Muscle layer of colon (tissue), 2 donors: ENCODE measurements around the gene SLC6A11.

Source experiments
- H3K27ac ChIP-seq: one replicate; pipeline ENCODE4 v1.7.0; 2013; ENCODE audit warnings: low read depth, mild to moderate bottlenecking, low read length, moderate library complexity
- H3K27me3 ChIP-seq, 2 donors: one replicate each; pipeline ENCODE4 v1.7.0; 2013; ENCODE audit warnings: low read length in 2 of 2, mild to moderate bottlenecking in 2 of 2; ENCODE audit not compliant: insufficient read depth in 2 of 2, control insufficient read depth in 1 of 2
- H3K36me3 ChIP-seq: one replicate; pipeline ENCODE4 v1.7.0; 2013; ENCODE audit warnings: mild to moderate bottlenecking, low read length; ENCODE audit not compliant: insufficient read depth
- H3K4me1 ChIP-seq: one replicate; pipeline ENCODE4 v1.7.0; 2013; ENCODE audit warnings: mild to moderate bottlenecking, low read length; ENCODE audit not compliant: insufficient read depth
- H3K4me3 ChIP-seq, 2 donors: one replicate each; pipeline ENCODE4 v1.7.0; 2013; ENCODE audit warnings: low read length in 2 of 2, low read depth in 1 of 2, mild to moderate bottlenecking in 1 of 2, moderate library complexity in 1 of 2
- H3K9ac ChIP-seq: one replicate; pipeline ENCODE4 v1.7.0; 2013; ENCODE audit warnings: low read length
- H3K9me3 ChIP-seq: one replicate; pipeline ENCODE4 v1.7.0; 2013; ENCODE audit warnings: mild to moderate bottlenecking, low read length
- donor health status: abdominal sarcoma.
- donor health status: Adenocarcinoma of cecum.

Gene SLC6A11

DNA sequence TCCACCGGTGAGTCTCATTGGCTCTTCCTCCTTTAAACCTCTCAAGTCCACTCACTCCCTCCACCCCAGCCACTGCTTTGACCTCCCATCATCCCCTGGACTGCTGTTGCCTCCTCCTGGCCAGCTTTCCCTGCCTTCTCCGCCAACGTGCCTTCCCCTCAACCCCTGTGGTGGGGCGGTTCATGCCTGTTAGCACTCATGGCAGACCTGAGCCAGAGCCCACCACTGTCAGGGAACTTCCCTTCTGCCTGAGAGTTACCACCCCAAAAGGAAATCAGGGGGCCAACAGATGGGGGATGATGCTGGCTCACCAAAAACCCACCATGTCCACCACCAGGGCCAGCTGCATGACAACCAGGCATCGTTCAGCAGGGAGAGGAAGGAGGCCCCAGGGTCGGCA is 132.3 kb downstream of the SLC6A11 start:
- H3K27me3 ChIP-seq, result no peaks in the 10 kb centered on the region
- H3K9ac ChIP-seq, result no peak overlapping the region
- H3K4me1 ChIP-seq, result no peaks in the 10 kb centered on the region
- H3K27ac ChIP-seq, result no peak overlapping the region
- H3K9me3 ChIP-seq, result no peaks in the 10 kb centered on the region
- H3K4me3 ChIP-seq, result no peak overlapping the region
- no peaks in the 10 kb centered on the region for H3K36me3 ChIP-seq

DNA sequence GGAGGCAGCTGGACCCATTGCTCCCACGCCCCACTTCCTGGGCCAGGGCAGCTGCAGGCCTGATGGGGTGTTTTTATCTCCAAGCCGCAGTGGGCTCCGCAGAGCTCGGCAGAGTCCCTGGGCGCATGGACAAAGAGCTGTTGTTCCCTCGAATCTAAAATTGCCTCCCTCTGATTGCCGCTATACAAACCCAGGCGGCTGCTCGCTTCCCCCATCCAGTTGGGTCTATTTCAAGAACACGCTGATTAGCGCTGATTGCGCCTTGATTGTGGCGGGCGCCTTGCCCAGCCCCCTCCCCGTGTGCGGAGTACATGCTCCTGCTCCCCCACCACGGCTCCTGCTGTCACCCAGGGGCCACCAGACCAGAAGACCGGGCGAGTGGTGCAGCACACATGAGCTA is 133.2 kb downstream of the SLC6A11 start:
- Histone ChIP-seq H3K36me3 (no peaks in the 10 kb centered on the region), H3K4me1 (no peaks in the 10 kb centered on the region), H3K9me3 (no peaks in the 10 kb centered on the region), H3K4me3 (no peak overlapping the region), H3K9ac (no peak overlapping the region), H3K27ac (no peak overlapping the region), H3K27me3 (no peaks in the 10 kb centered on the region)

DNA sequence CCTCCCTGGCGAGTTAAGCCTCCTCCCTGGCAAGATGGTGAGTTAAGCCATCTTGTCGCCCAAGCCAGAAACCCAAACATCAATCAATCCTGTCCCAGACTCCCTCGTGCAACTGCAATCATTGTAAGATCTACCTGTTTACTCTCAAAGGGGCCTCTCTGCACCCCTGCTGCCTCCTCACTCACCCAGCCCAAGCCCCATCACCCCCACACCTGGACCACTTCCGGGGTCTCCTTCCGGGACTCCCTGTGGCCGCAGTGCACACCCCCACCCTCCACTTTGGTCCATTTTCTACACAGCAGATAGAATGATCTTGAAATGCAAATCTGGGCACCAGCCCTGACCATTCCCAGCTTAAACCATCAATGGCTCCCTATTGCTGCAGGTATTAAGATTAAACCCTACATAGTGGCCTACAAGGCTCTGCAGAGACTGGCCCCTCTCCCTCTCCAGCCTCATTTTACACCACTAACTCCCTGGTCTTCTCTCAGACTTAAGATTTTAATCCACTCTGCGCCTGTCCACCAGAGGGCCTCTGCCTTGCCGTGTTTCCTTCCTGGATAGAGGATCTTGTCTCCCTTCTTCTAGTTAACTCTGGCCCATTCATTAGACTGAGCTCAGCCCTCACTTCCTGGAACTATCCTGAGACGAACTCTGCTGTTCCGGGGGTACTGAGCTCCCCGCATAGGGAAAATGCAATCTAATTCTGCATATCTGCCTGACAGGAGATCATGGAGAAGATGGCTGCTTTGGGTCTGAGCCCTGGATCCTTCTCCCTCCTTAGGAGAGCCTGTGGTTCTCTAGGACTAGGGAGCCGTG is 134.7 kb downstream of the SLC6A11 start:
- no peaks in the 10 kb centered on the region for H3K9me3 ChIP-seq
- no peak overlapping the region for H3K9ac ChIP-seq
- no peaks in the 10 kb centered on the region for H3K36me3 ChIP-seq
- H3K4me3 ChIP-seq, result no peak overlapping the region
- no peak overlapping the region for H3K27ac ChIP-seq
- H3K4me1 ChIP-seq, result no peaks in the 10 kb centered on the region
- H3K27me3 ChIP-seq, result no peaks in the 10 kb centered on the region

DNA sequence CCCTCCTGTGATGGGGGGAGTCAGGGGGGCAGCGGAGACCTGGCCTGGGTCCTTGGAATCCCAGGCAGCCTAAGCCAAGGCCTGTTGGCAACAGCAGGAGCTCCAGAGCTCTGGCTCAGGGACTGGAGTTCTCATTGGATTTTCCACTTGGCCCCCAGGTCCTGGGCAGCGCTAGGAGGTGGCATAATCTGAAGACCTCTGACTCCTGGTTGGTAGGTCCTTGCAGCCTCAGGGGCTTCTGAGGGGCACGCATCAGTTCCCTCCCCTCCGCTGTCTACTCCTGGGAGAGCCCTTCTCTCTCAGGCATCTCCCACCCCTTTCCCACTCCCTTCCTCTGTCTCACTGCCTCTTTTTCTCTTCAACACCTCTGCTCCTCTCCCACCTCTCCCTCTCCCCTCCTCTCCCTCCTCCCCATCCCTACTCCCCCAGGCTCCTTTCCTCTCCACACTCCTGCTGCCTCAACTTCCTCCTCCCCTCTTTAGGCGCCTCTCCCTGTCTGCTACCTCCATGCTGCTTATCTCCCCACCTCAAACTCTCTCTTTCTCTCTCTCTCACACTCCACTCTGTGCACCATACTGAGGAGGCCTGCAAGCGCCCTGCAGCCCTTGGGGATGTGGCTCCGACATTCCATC is 135.4 kb downstream of the SLC6A11 start:
- H3K4me3 ChIP-seq, result no peak overlapping the region
- H3K4me1 ChIP-seq, result peaks cover 7% of the 10 kb centered on the region
- no peaks in the 10 kb centered on the region for H3K9me3 ChIP-seq
- H3K9ac ChIP-seq, result no peak overlapping the region
- H3K27ac ChIP-seq, result no peak overlapping the region
- no peaks in the 10 kb centered on the region for H3K27me3 ChIP-seq
- no peaks in the 10 kb centered on the region for H3K36me3 ChIP-seq

DNA sequence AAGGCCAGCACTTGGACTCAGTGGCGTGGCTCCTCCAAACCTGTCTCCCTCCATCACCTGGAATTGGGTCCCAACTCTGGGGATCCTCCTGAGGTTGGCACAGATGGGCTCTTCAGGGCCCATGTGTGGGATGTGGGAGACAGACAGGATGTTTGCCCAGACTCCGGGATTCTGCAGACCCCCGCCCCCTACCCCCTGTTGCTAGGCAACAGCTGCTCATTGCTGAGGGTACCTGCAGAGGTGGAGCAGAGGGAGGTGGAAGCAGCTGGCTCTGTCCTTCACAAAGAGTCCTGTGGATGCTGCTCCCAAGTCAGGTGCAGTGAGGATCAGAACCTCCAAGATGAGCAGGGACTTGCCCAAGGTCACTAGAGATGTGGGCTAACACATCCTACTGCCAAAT is 136.5 kb downstream of the SLC6A11 start:
- Histone ChIP-seq H3K9ac (no peak overlapping the region), H3K9me3 (no peaks in the 10 kb centered on the region), H3K27me3 (no peaks in the 10 kb centered on the region), H3K4me1 (peaks cover 11% of the 10 kb centered on the region), H3K4me3 (no peak overlapping the region), H3K27ac (no peak overlapping the region), H3K36me3 (no peaks in the 10 kb centered on the region)

DNA sequence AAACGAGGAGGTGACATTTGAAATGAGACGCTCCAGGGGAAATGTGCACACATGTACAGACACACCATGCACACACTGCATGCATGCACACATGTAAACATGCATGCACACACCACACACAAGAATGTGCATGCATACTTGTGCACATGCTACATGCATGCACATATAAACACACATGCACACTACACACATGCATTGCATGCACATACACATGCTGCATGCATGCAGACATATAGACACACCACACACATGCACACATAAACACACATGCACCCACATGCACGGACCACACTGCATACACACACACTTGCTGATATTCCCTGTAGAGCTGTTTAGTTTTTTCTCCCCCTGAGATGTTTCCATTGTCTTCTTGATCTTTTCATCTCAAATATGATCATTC is 138.7 kb downstream of the SLC6A11 start:
- no peaks in the 10 kb centered on the region for H3K36me3 ChIP-seq
- H3K4me3 ChIP-seq, result no peak overlapping the region
- no peaks in the 10 kb centered on the region for H3K9me3 ChIP-seq
- no peak overlapping the region for H3K9ac ChIP-seq
- H3K27me3 ChIP-seq, result no peaks in the 10 kb centered on the region
- peaks cover 11% of the 10 kb centered on the region for H3K4me1 ChIP-seq
- no peak overlapping the region for H3K27ac ChIP-seq

DNA sequence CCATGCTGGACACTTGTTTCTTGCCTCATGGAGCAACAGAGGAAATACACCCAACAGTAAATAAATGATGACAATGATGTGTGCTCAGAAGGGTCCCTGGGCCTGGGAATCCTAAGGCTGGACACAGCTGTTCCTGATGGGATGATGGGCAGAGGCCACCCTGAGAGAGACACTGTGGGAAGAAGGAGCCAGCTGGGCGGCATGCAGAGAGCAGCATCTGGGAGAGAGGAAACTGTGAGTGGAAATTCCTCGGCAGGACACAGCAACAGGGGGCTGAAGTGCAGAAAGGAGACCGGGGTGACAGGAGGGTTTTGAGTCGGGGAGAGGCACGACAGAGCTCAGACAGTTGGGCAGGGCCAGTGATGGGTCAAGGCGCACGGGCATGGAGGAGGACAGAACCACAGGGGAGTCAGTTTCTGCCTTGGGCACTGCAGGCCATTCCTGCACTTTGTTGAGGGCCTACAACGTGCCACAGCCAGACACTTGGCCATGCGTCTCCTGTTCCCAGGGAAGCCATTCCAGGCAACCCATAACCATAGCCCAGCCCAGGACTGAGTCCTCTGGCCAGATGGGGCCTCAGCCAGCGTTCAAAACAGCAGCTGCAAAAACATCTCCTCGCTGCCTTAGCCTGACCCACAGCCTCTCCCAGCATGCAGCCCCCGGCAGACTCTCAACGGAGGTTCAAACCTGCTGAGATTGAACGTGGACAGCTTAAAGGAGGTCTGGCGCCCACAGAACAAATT is 139.9 kb downstream of the SLC6A11 start:
- peaks cover 11% of the 10 kb centered on the region for H3K4me1 ChIP-seq
- no peak overlapping the region for H3K4me3 ChIP-seq
- no peak overlapping the region for H3K9ac ChIP-seq
- H3K36me3 ChIP-seq, result no peaks in the 10 kb centered on the region
- no peak overlapping the region for H3K27ac ChIP-seq
- H3K9me3 ChIP-seq, result no peaks in the 10 kb centered on the region
- H3K27me3 ChIP-seq, result no peaks in the 10 kb centered on the region

DNA sequence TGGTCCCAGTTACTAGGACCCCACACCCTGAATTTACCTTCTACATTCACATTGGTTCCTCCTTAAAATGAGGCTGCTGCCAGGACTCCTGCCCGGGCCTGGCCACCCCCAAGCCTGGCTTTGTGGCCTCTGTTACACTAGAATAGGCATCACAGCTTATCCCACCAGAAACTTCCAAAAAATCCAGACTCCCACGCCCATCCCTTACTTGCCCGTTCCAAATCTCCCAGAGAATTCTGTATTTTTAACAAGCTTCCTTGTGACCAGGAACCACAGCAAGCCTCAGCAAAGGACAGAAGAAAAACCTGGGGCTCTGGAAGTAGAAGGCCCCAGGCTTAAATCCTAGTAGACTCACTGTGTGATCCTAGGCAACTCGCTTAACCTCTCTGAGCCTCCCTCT is 140.5 kb downstream of the SLC6A11 start:
- H3K27ac ChIP-seq, result no peak overlapping the region

DNA sequence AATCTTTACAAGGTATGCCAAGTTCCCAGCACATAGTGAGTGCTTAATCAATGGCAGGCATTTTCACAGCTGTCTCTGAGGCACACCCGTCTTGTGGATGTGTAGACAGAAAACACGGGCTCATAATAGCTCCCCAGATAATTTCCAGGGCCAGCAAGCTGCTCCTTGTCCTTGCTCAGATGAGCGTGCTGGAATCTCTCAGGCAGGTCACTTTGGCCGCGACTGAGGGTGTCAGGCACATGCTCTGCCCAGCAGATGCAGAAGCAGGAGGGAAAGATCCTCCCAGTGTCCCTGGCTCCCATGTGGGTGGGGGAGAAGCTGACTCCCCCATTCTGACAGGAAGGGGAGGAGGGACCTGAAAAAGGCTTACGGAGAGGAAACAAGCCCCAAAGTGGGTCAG is 141.0 kb downstream of the SLC6A11 start:
- no peaks in the 10 kb centered on the region for H3K36me3 ChIP-seq
- no peaks in the 10 kb centered on the region for H3K27me3 ChIP-seq
- peaks cover 11% of the 10 kb centered on the region for H3K4me1 ChIP-seq
- H3K9me3 ChIP-seq, result no peaks in the 10 kb centered on the region
- no peak overlapping the region for H3K9ac ChIP-seq
- no peak overlapping the region for H3K27ac ChIP-seq
- no peak overlapping the region for H3K4me3 ChIP-seq

More for the DNA sequence above, 140.5 kb downstream of the SLC6A11 start:
- H3K4me3 ChIP-seq, result no peak overlapping the region
- no peaks in the 10 kb centered on the region for H3K36me3 ChIP-seq
- no peaks in the 10 kb centered on the region for H3K27me3 ChIP-seq
- no peak overlapping the region for H3K9ac ChIP-seq
- peaks cover 11% of the 10 kb centered on the region for H3K4me1 ChIP-seq
- no peaks in the 10 kb centered on the region for H3K9me3 ChIP-seq

DNA sequence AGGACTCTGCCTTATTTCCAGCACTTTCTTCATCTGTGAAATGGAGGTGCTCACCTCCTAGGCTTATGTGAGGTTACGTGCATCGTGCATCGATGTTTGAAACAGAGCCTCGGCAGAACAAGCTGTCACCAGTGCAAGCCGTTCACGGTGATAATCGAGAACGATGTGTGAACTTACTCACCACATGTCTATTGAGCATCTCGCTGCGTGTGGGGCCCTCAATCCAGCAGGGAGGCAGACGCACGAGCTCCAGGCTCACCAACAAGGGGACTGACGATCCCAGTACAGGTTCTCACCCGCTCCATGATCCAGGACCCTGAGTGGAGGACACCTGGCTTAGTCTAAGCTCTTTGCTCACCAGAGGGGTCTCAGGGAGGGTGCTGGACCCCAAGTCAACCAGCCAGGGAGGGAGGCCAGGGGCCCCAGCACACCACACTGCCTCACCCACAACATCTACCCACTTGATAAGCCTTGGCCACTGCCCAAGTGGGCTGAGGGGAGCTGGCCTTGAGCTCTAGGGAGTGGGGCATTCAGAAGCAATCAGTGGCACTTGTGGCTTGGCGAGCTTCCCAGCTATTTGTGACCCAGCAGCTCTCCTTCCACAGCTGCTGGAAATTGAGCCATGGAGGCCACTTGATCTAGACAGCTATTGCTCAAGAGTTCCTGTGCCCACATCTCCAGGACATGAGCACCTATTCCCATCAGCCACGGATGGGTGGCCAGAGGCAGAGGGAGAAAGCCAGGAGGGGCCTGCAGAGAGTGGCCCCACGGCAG is 142.1 kb downstream of the SLC6A11 start:
- Histone ChIP-seq H3K27me3 (no peaks in the 10 kb centered on the region), H3K27ac (no peak overlapping the region), H3K36me3 (no peaks in the 10 kb centered on the region), H3K9ac (no peak overlapping the region), H3K9me3 (no peaks in the 10 kb centered on the region), H3K4me3 (no peak overlapping the region), H3K4me1 (peaks cover 11% of the 10 kb centered on the region)

DNA sequence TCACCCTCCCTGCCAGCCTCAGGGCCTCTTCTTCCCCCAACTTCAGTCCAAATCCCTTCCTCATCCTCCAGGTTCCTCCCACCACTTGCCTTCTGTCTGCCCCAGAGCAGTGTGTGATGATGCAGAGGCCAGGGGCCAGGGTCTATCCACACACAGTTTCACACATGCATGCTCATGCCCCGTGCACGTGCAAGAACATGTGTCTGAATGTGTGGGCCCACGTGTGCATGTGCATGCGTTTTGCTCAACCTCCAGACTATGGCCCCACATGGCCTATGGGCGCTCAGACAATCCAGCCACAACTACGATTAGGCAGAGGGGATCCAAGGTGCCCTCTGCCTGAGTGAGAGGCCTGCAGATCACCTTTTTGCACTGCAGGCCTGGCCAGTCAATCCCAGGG is 144.2 kb downstream of the SLC6A11 start:
- H3K27ac ChIP-seq, result no peak overlapping the region

More for the DNA sequence above, 144.2 kb downstream of the SLC6A11 start:
- H3K9me3 ChIP-seq, result no peaks in the 10 kb centered on the region
- peaks cover 11% of the 10 kb centered on the region for H3K4me1 ChIP-seq
- H3K9ac ChIP-seq, result no peak overlapping the region
- H3K4me3 ChIP-seq, result no peak overlapping the region
- H3K36me3 ChIP-seq, result no peaks in the 10 kb centered on the region
- H3K27me3 ChIP-seq, result no peaks in the 10 kb centered on the region
